K562 (cell line): ENCODE measurements around the gene ZNRD2. TPM values are rescaled to one million over a fixed set of nuclear protein-coding genes. Genes with fewer than 3 reads are reported as not detected.

Source experiments
- BRF2 ChIP-seq: IDR thresholded peaks from 3 replicates; pipeline ENCODE4 v1.6.1; 2011; ENCODE audit warnings: borderline replicate concordance, mild to moderate bottlenecking; ENCODE audit not compliant: insufficient read length, insufficient read depth
- CBX5 ChIP-seq: IDR thresholded peaks from 2 replicates; pipeline ENCODE4 v1.6.1; 2014; ENCODE audit warnings: low read depth, borderline replicate concordance
- DNMT1 ChIP-seq: fragments of 450-650 bp; IDR thresholded peaks from 2 replicates; pipeline ENCODE4 v1.6.1; 2016; ENCODE audit warnings: antibody characterized with exemption, mild to moderate bottlenecking
- HCFC1 ChIP-seq: IDR thresholded peaks from 2 replicates; pipeline ENCODE4 v1.6.1; 2012; ENCODE audit warnings: low read depth, low read length, improper control_type of control experiment
- HDAC8 ChIP-seq: fragments of 450-650 bp; IDR thresholded peaks from 2 replicates; pipeline ENCODE4 v1.6.1; 2016; ENCODE audit warnings: mild to moderate bottlenecking, missing genetic modification characterization, moderate library complexity, missing compliant biosample characterization
- HIVEP1 ChIP-seq: fragments of 250-450 bp; sonication (Bioruptor Pico); IDR thresholded peaks from 2 replicates; pipeline ENCODE4 v1.4.0; 2020; ENCODE audit warnings: mild to moderate bottlenecking
- HMGXB4 ChIP-seq: sonication (generic); formaldehyde crosslinking; IDR thresholded peaks from 2 replicates; pipeline ENCODE4 v1.8.1; 2023; ENCODE audit warnings: mild to moderate bottlenecking, missing genetic modification reagents
- MAFG ChIP-seq: fragments of 450-650 bp; conservative IDR thresholded peaks from 2 replicates; pipeline ENCODE4 v1.6.1; 2016; ENCODE audit warnings: missing genetic modification characterization, missing compliant biosample characterization
- RB1 ChIP-seq: fragments of 450-650 bp; IDR thresholded peaks from 2 replicates; pipeline ENCODE4 v1.6.1; 2017; ENCODE audit warnings: low read depth, mild to moderate bottlenecking
- RCOR1 ChIP-seq, 2 experiments: IDR thresholded peaks; 2 replicates each; pipeline ENCODE4 v1.6.1; 2012; ENCODE audit warnings: low read depth in 2 of 2, low read length in 2 of 2, borderline replicate concordance in 1 of 2, improper control_type of control experiment in 1 of 2
- SMARCE1 ChIP-seq: fragments of 450-650 bp; IDR thresholded peaks from 2 replicates; pipeline ENCODE4 v1.7.1; 2016; ENCODE audit warnings: mild to moderate bottlenecking
- SNRNP70 ChIP-seq: fragments of 200-400 bp; formaldehyde crosslinking; optimal IDR thresholded peaks from 2 replicates; pipeline ENCODE3; 2017; ENCODE audit warnings: low read depth, low read length
- SRF ChIP-seq, 2 experiments: fragments of 250-450, 450-650 bp in 1 of 2; sonication (Bioruptor Pico) in 1 of 2; sonication (generic) in 1 of 2; formaldehyde crosslinking; IDR thresholded peaks; 2 replicates each; pipeline versions ENCODE4 v1.5.0 to v1.5.1; 2020 to 2022; ENCODE audit warnings: mild to moderate bottlenecking in 1 of 2, missing genetic modification reagents in 1 of 2
- TBL1XR1 ChIP-seq, 2 experiments: IDR thresholded peaks; 2 replicates each; pipeline ENCODE4 v1.6.1; 2012; ENCODE audit warnings: improper control_type of control experiment in 2 of 2, low read length in 2 of 2, mild to moderate bottlenecking in 1 of 2
- VEZF1 ChIP-seq: fragments of 200-800 bp; sonication (Bioruptor generic); IDR thresholded peaks from 2 replicates; pipeline ENCODE4 v1.6.1; 2017; ENCODE audit warnings: missing genetic modification characterization, missing compliant biosample characterization
- ZNF140 ChIP-seq: fragments of 250-450 bp; sonication (Bioruptor Pico); IDR thresholded peaks from 2 replicates; pipeline ENCODE4 v1.8.0; 2021; ENCODE audit warnings: moderate library complexity, mild to moderate bottlenecking, inconsistent platforms
- ZNF175 ChIP-seq: fragments of 200-800 bp; sonication (Bioruptor generic); IDR thresholded peaks from 2 replicates; pipeline ENCODE4 v1.6.1; 2016; ENCODE audit warnings: low read depth, mild to moderate bottlenecking, missing genetic modification characterization, missing compliant biosample characterization
- ZNF584 ChIP-seq: fragments of 200-800 bp; sonication (Bioruptor generic); IDR thresholded peaks from 2 replicates; pipeline ENCODE4 v1.6.1; 2016; ENCODE audit warnings: low read depth, mild to moderate bottlenecking, missing genetic modification characterization, missing compliant biosample characterization
- ZNF764 ChIP-seq: fragments of 250-450 bp; sonication (Bioruptor Pico); IDR thresholded peaks from 2 replicates; pipeline ENCODE4 v1.4.0; 2020; ENCODE audit warnings: low read depth, mild to moderate bottlenecking, moderate library complexity
- ZNF830 ChIP-seq: fragments of 250-450 bp; sonication (Bioruptor Pico); IDR thresholded peaks from 2 replicates; pipeline ENCODE4 v1.5.0; 2021; ENCODE audit warnings: mild to moderate bottlenecking
- polyA plus RNA-seq, 8 experiments: library from polyadenylated mRNA; depleted of rRNA in 4 of 8; stranded (reverse) in 5 of 8; unstranded in 3 of 8; fragments of >200 nt; fragmentation: Nextera tagmentation in 2 of 8; fragmentation: Illumina TruSeq in 1 of 8; extraction: Ambion mirVana in 2 of 8; extraction: Trizol in 1 of 8; gene quantifications; 2 replicates each; pipeline versions ENCODE4 v1.2.1 to v1.2.3, GENCODE V29; 2011 to 2014; ENCODE audit warnings: inconsistent platforms in 1 of 8, missing spikeins in 1 of 8
- total RNA-seq, 7 experiments: library from RNA; depleted of rRNA in 6 of 7; stranded (reverse); fragments of >200 nt in 6 of 7; fragmentation: Illumina TruSeq in 2 of 7; extraction: Trizol in 2 of 7; gene quantifications; 2 replicates each; pipeline versions ENCODE4 v1.2.1 to v1.2.3, GENCODE V29; 2011 to 2021; ENCODE audit warnings: low replicate concordance in 1 of 7
- TF ChIP-seq, protein P1 (sequence below), 2 experiments: fragments of 200-800 bp in 1 of 2; sonication (Bioruptor generic) in 1 of 2; sonication (generic) in 1 of 2; formaldehyde crosslinking in 1 of 2; IDR thresholded peaks in 1 of 2; conservative IDR thresholded peaks in 1 of 2; 2 replicates each; pipeline versions ENCODE4 v1.5.0 to v1.6.1; 2016 to 2020; ENCODE audit warnings: missing compliant biosample characterization in 1 of 2, missing genetic modification characterization in 1 of 2, missing genetic modification reagents in 1 of 2

ZNRD2 gene
- total and polyA plus RNA-seq, 9 of the 15 experiments (the other 6 are each of a cell fraction or from before 2014, with no cell fraction given), result 13.4 to 129 (median 60.4) TPM

- TF ChIP-seq SMARCE1 (no peak), HDAC8 (tag) (0 out of 2 replicates have a peak, but pooled peaks have one; percentile 15), SNRNP70 (no peak), BRF2 (no peak), ZNF764 (CRISPR knock-in tag) (no peak), VEZF1 (peak; percentile 92), RCOR1 (IDR thresholded peaks at IDR 0.05; ENCODE audit: borderline replicate concordance in 1 of 2, low read depth in 2 of 2, low read length in 2 of 2) (peak in 1 of 2 experiments; percentile 84; a peak in 2 of 4 replicates), HIVEP1 (CRISPR knock-in tag) (peak; percentile 96), HCFC1 (peak; percentile 94), ZNF140 (CRISPR knock-in tag) (no peak), TBL1XR1 (IDR thresholded peaks at IDR 0.05; ENCODE audit: low read length in 2 of 2) (peak in 1 of 2 experiments; percentile 72; a peak in 2 of 4 replicates), MAFG (tag) (no peak), ZNF175 (CRISPR knock-in tag) (no peak), HMGXB4 (CRISPR knock-in tag) (peak; percentile 45; the same call in 1 of the 2 replicates), ZNF584 (CRISPR knock-in tag) (no peak), CBX5 (peak; percentile 44; the same call in 1 of the 2 replicates), SRF (CRISPR knock-in tag; IDR thresholded peaks at IDR 0.05) (peak in 1 of 2 experiments; percentile 5; a peak in 2 of 4 replicates), DNMT1 (no peak), ZNF830 (CRISPR knock-in tag) (no peak), RB1 (peak; percentile 36; the same call in 1 of the 2 replicates)
- TF ChIP-seq, protein P1, sequence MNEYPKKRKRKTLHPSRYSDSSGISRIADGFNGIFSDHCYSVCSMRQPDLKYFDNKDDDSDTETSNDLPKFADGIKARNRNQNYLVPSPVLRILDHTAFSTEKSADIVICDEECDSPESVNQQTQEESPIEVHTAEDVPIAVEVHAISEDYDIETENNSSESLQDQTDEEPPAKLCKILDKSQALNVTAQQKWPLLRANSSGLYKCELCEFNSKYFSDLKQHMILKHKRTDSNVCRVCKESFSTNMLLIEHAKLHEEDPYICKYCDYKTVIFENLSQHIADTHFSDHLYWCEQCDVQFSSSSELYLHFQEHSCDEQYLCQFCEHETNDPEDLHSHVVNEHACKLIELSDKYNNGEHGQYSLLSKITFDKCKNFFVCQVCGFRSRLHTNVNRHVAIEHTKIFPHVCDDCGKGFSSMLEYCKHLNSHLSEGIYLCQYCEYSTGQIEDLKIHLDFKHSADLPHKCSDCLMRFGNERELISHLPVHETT (CRISPR knock-in tag; conservative IDR thresholded peaks at IDR 0.05 in 1 of 2, IDR thresholded peaks at IDR 0.05 in 1 of 2), result peak in 1 of 2 experiments; percentile 99; a peak in 2 of 4 replicates
Observed at GRCh38 chr11:65569973-65570918, at the start of gene ZNRD2 (continued).
